ENCODE results near the gene YY1. TPM values are rescaled to one million over a fixed set of nuclear protein-coding genes. Genes with fewer than 3 reads are reported as not detected.

Gene YY1
- total and polyA plus RNA-seq, 2 experiments from 2014 or later = 32.6 to 58.5 TPM

- H3K27me3 ChIP-seq = no peaks in the 10 kb centered on the region
- H3K4me3 ChIP-seq = no peak overlapping the region
- H3K9me2 ChIP-seq (replicated peaks; ENCODE audit: insufficient read depth) = no peaks in the 10 kb centered on the region
- no peaks in the 10 kb centered on the region for H3K36me3 ChIP-seq (replicated peaks; ENCODE audit: insufficient read depth, low read depth)
- no peak overlapping the region for H3K4me2 ChIP-seq
- TF ChIP-seq CTCF (IDR thresholded peaks at IDR 0.05; ENCODE audit: poor library complexity) = no peak
- TF ChIP-seq EZH2phosphoT487 (IDR thresholded peaks at IDR 0.05; ENCODE audit: low read depth, severe bottlenecking, unreplicated experiment) = no peak
- no peak for TF ChIP-seq EZH2 (IDR thresholded peaks at IDR 0.05; ENCODE audit: borderline replicate concordance)
- H3K79me2 ChIP-seq = no peaks in the 10 kb centered on the region
- WGBS (ENCODE audit: low lambda C conversion rate, missing lambda C conversion rate) = 93% methylated on average over 30 of the region's 36 CpGs
- no peak overlapping the region for H3K27ac ChIP-seq
- H3K4me1 ChIP-seq (ENCODE audit: insufficient read depth) = no peaks in the 10 kb centered on the region
- no peaks in the 10 kb centered on the region for H4K20me1 ChIP-seq (ENCODE audit: insufficient read depth, poor library complexity, severe bottlenecking)
- DNase-seq (ENCODE audit: low spot score) = no peak
- H3K9me3 ChIP-seq (ENCODE audit: low read depth) = no peaks in the 10 kb centered on the region
- no peak overlapping the region for H2AFZ ChIP-seq
Measured at GRCh38 chr14:100329233-100330006, 90.5 kb downstream of the YY1 start.

GRCh38 chr14:100330007-100330344 is 91.0 kb downstream of the YY1 start:
- Histone ChIP-seq H3K4me2 (no peak overlapping the region), H3K4me3 (no peak overlapping the region), H3K27me3 (no peaks in the 10 kb centered on the region), H3K9me3 (ENCODE audit: low read depth) (no peaks in the 10 kb centered on the region), H2AFZ (no peak overlapping the region), H3K36me3 (replicated peaks; ENCODE audit: insufficient read depth, low read depth) (no peaks in the 10 kb centered on the region), H4K20me1 (ENCODE audit: insufficient read depth, poor library complexity, severe bottlenecking) (no peaks in the 10 kb centered on the region), H3K4me1 (ENCODE audit: insufficient read depth) (no peaks in the 10 kb centered on the region), H3K79me2 (no peaks in the 10 kb centered on the region), H3K9me2 (replicated peaks; ENCODE audit: insufficient read depth) (no peaks in the 10 kb centered on the region), H3K27ac (no peak overlapping the region)
- no peak for DNase-seq (ENCODE audit: low spot score)
- TF ChIP-seq EZH2phosphoT487 (IDR thresholded peaks at IDR 0.05; ENCODE audit: low read depth, severe bottlenecking, unreplicated experiment) (no peak), EZH2 (IDR thresholded peaks at IDR 0.05; ENCODE audit: borderline replicate concordance) (no peak), CTCF (IDR thresholded peaks at IDR 0.05; ENCODE audit: poor library complexity) (no peak)
- WGBS (ENCODE audit: low lambda C conversion rate, missing lambda C conversion rate) = 83% methylated on average over 10 of the region's 11 CpGs

- Histone ChIP-seq H3K9me3 (ENCODE audit: low read depth) (no peaks in the 10 kb centered on the region), H3K4me1 (ENCODE audit: insufficient read depth) (no peaks in the 10 kb centered on the region), H3K9me2 (replicated peaks; ENCODE audit: insufficient read depth) (no peaks in the 10 kb centered on the region), H2AFZ (no peak overlapping the region), H3K4me2 (no peak overlapping the region), H3K27me3 (no peaks in the 10 kb centered on the region), H3K79me2 (no peaks in the 10 kb centered on the region), H3K4me3 (no peak overlapping the region), H3K36me3 (replicated peaks; ENCODE audit: insufficient read depth, low read depth) (no peaks in the 10 kb centered on the region), H4K20me1 (ENCODE audit: insufficient read depth, poor library complexity, severe bottlenecking) (no peaks in the 10 kb centered on the region), H3K27ac (no peak overlapping the region)
- no peak for DNase-seq (ENCODE audit: low spot score)
- TF ChIP-seq EZH2phosphoT487 (IDR thresholded peaks at IDR 0.05; ENCODE audit: low read depth, severe bottlenecking, unreplicated experiment) = no peak
- no peak for TF ChIP-seq CTCF (IDR thresholded peaks at IDR 0.05; ENCODE audit: poor library complexity)
- TF ChIP-seq EZH2 (IDR thresholded peaks at IDR 0.05; ENCODE audit: borderline replicate concordance) = no peak
- WGBS (ENCODE audit: low lambda C conversion rate, missing lambda C conversion rate) = 90% methylated on average over 13 of the region's 13 CpGs
Measured at GRCh38 chr14:100330388-100330931, 91.5 kb downstream of the YY1 start.
